ENCODE measurements around the gene SNF8. TPM values are rescaled to one million over a fixed set of nuclear protein-coding genes. Genes with fewer than 3 reads are reported as not detected.

The SNF8 gene
- total RNA-seq, 1 experiment from 2014 or later, result 198 TPM

DNA sequence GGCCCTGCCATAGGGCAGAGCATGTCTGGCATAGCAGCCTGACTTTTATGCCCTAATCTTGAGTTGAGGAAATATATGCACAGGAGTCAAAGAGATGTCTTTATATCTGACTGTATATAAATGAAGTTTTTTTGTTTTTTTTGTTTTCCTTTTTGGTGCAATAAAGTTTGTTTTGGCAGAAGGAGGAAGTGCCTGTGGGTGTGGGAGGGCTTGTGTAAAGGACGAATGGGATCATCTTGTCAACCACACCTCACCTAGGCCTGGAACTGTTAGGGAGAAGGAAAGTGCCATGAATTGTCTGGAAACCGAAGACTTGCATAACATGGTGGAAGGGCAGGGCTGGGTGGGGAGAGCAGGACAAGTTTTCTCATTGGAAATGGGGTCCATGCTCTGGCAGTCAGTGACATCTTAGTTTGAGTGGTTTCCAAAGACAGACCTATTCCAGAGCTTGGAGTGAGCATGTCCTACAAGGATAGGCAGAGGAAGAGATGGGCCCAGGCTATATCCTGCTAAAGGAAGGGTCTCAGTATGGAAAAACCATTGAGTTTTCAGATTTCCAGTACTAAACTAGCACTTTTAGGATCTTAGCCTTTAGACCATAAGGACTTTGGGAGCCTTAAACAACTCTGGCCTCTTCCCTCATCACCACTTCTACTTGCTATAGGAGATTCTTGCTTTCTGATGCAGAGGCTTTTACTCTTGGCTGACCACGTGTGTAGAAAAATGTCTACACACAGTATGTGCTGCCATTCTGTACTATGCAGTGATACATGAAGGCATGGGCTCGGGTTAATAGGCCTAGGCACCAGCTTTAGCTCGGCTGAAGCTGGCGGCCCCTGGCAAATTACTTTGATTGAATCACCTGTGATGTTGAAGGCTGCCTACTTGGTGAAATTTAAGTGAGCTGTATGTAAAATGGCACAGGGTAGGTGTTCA is 15.5 kb downstream of the SNF8 start:
- no peak for DNase-seq
- Mint-ChIP-seq H3K27ac (ENCODE audit: unreplicated experiment) (peak overlapping the region; percentile 28), H3K9me3 (ENCODE audit: low read depth, unreplicated experiment) (no peaks in the 10 kb centered on the region), H3K4me1 (ENCODE audit: low read depth, unreplicated experiment) (no peaks in the 10 kb centered on the region), H3K36me3 (ENCODE audit: insufficient read depth, unreplicated experiment) (peaks cover 94% of the 10 kb centered on the region), H3K27me3 (ENCODE audit: unreplicated experiment) (no peaks in the 10 kb centered on the region), H3K4me3 (ENCODE audit: low read depth, unreplicated experiment) (no peak overlapping the region)
- intact Hi-C loops (cut with micrococcal nuclease; ENCODE audit: unreplicated experiment), result no loop called here
- no TSS peak for BruUV-seq (replicated peaks)
- TF ChIP-seq, protein P1, sequence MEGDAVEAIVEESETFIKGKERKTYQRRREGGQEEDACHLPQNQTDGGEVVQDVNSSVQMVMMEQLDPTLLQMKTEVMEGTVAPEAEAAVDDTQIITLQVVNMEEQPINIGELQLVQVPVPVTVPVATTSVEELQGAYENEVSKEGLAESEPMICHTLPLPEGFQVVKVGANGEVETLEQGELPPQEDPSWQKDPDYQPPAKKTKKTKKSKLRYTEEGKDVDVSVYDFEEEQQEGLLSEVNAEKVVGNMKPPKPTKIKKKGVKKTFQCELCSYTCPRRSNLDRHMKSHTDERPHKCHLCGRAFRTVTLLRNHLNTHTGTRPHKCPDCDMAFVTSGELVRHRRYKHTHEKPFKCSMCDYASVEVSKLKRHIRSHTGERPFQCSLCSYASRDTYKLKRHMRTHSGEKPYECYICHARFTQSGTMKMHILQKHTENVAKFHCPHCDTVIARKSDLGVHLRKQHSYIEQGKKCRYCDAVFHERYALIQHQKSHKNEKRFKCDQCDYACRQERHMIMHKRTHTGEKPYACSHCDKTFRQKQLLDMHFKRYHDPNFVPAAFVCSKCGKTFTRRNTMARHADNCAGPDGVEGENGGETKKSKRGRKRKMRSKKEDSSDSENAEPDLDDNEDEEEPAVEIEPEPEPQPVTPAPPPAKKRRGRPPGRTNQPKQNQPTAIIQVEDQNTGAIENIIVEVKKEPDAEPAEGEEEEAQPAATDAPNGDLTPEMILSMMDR (IDR thresholded peaks at IDR 0.05; ENCODE audit: unreplicated experiment), result no peak
- CTCF ChIA-PET, result interaction anchor here (0.6 to 0.7 kb wide), 2 partner anchors 14 to 788 kb away, joined by 3 to 6 read pairs; no protein-coding TSS in a partner anchor

DNA sequence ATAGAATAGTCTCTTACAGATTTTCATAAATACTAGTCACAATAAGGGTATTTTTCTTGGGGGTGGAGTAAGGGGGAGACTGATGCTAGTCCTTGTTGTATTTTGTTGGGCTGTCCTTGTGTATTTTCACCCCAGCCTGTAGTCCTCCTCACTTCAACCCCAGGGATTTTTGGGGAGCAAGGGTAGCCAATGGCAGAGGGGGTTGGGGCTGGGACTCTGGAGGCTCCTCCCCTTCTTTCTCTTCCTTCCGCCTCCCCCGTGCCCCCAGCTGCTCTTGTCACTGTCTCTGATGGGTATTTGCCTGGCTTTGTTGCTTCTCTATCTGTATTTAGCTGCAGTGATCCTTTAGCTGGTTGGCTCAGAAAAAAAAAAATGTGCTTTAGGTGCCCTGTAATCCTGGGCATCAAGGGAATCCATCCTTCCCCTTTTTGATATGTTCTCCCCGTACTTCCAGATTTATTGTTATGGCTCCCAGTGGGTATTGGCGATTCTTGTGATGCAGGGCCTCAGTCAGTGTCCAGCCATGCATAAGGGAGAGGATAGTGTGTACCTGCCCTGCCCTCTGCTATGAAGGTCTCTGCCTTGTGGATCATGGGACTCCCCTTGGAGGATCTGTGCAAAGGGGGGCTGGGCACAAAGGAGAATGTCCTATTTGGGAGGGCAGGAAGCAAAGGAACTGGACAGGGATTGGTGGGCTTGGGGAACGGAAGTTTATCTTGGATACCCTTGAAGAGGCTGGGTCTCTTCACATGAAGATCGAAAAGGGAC is 16.5 kb downstream of the SNF8 start:
- intact Hi-C loops (cut with micrococcal nuclease; ENCODE audit: unreplicated experiment), result no loop called here
- DNase-seq, result no peak
- TSS peak; percentile 9 for BruUV-seq (replicated peaks)
- TF ChIP-seq, protein P1 (IDR thresholded peaks at IDR 0.05; ENCODE audit: unreplicated experiment), result no peak
- Mint-ChIP-seq H3K4me1 (ENCODE audit: low read depth, unreplicated experiment) (no peaks in the 10 kb centered on the region), H3K27me3 (ENCODE audit: unreplicated experiment) (no peaks in the 10 kb centered on the region), H3K27ac (ENCODE audit: unreplicated experiment) (peak overlapping the region; percentile 28), H3K9me3 (ENCODE audit: low read depth, unreplicated experiment) (no peaks in the 10 kb centered on the region), H3K4me3 (ENCODE audit: low read depth, unreplicated experiment) (no peak overlapping the region), H3K36me3 (ENCODE audit: insufficient read depth, unreplicated experiment) (peaks cover 86% of the 10 kb centered on the region)
- CTCF ChIA-PET, result no interaction called here

DNA sequence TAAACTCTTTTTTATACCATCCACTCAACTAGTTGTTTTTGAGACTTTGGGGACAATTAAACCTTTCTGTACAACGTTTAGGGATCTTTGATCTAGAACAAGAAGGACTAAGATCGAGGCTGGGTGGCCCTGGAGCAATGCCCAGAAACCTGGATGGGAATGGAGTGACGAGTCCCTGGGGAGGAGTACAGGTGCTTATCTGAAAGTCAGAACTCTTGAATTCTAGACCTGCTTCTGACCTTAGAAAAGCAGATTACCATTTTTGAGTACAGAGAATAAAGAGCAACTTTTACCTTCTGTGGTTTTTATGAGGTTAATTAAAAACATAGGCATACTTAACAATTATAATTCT is 18.7 kb downstream of the SNF8 start:
- intact Hi-C loops (cut with micrococcal nuclease; ENCODE audit: unreplicated experiment), result no loop called here
- no peaks in the 10 kb centered on the region for H3K9me3 Mint-ChIP-seq (ENCODE audit: low read depth, unreplicated experiment)
- peak overlapping the region; percentile 13 for H3K27ac Mint-ChIP-seq (ENCODE audit: unreplicated experiment)
- no peaks in the 10 kb centered on the region for H3K27me3 Mint-ChIP-seq (ENCODE audit: unreplicated experiment)
- TF ChIP-seq, protein P1 (IDR thresholded peaks at IDR 0.05; ENCODE audit: unreplicated experiment), result no peak
- BruUV-seq (replicated peaks), result no TSS peak
- CTCF ChIA-PET, result no interaction called here
- H3K4me3 Mint-ChIP-seq (ENCODE audit: low read depth, unreplicated experiment), result no peak overlapping the region
- peaks cover 6% of the 10 kb centered on the region for H3K4me1 Mint-ChIP-seq (ENCODE audit: low read depth, unreplicated experiment)
- peaks cover 88% of the 10 kb centered on the region for H3K36me3 Mint-ChIP-seq (ENCODE audit: insufficient read depth, unreplicated experiment)
- DNase-seq, result no peak

DNA sequence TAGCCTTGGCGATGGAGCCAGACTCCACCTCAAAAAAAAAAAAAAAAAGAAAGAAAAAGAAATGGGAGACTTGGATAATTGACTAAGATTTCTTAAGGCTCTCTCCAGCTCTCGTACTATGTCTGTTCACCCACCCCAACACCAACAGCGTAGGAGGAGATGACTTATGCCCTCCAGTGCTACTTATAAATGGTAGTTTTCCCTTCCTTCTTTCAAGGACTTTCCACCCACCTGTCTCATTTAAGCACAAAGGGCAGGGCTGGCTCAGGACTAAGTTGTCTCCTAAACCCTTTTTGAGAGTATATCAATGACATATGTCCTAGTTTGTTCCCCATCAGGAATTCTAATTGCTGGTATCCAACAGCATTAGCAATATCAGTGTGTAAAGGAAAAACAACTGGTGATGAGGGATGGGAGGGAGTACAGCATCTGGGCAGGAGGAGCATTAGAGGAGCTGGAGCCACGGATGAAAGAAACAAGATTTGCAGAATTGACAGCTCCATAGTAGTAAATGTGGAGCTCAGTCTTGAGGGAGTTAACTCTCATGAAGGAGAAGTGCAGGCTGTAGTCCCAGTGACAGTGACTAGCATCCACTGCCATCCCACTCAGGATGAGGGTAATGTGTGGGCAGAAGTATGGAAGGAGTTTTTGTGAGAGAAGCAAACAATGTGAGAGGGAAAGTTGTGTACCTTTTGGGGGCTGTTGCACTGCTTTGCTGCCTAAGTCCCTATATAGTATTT is 19.2 kb downstream of the SNF8 start:
- peaks cover 88% of the 10 kb centered on the region for H3K36me3 Mint-ChIP-seq (ENCODE audit: insufficient read depth, unreplicated experiment)
- intact Hi-C loops (cut with micrococcal nuclease; ENCODE audit: unreplicated experiment), result no loop called here
- TF ChIP-seq, protein P1 (IDR thresholded peaks at IDR 0.05; ENCODE audit: unreplicated experiment), result no peak
- no peak overlapping the region for H3K4me3 Mint-ChIP-seq (ENCODE audit: low read depth, unreplicated experiment)
- no peaks in the 10 kb centered on the region for H3K27me3 Mint-ChIP-seq (ENCODE audit: unreplicated experiment)
- CTCF ChIA-PET, result no interaction called here
- peak overlapping the region; percentile 13 for H3K27ac Mint-ChIP-seq (ENCODE audit: unreplicated experiment)
- no peak for DNase-seq
- BruUV-seq (replicated peaks), result no TSS peak
- peaks cover 8% of the 10 kb centered on the region for H3K4me1 Mint-ChIP-seq (ENCODE audit: low read depth, unreplicated experiment)
- H3K9me3 Mint-ChIP-seq (ENCODE audit: low read depth, unreplicated experiment), result no peaks in the 10 kb centered on the region

Measured in Calu3 (cell line).